ENCODE data around the gene TRIM77. TPM values are rescaled to one million over a fixed set of nuclear protein-coding genes. Genes with fewer than 3 reads are reported as not detected.
"Not testable (repeated sequence)": the region's sequence is repeated elsewhere in the genome, so short reads cannot be mapped to it uniquely, and the experiment has no call there.

Gene TRIM77, protein sequence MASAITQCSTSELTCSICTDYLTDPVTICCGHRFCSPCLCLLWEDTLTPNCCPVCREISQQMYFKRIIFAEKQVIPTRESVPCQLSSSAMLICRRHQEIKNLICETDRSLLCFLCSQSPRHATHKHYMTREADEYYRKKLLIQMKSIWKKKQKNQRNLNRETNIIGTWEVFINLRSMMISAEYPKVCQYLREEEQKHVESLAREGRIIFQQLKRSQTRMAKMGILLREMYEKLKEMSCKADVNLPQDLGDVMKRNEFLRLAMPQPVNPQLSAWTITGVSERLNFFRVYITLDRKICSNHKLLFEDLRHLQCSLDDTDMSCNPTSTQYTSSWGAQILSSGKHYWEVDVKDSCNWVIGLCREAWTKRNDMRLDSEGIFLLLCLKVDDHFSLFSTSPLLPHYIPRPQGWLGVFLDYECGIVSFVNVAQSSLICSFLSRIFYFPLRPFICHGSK
- total RNA-seq (not detected), polyA plus RNA-seq (not detected)
- long read RNA-seq, donor 1, result 0 reads
- long read RNA-seq, donor 2, result 0 reads
- long read RNA-seq, donor 3, result 0 reads

DNA sequence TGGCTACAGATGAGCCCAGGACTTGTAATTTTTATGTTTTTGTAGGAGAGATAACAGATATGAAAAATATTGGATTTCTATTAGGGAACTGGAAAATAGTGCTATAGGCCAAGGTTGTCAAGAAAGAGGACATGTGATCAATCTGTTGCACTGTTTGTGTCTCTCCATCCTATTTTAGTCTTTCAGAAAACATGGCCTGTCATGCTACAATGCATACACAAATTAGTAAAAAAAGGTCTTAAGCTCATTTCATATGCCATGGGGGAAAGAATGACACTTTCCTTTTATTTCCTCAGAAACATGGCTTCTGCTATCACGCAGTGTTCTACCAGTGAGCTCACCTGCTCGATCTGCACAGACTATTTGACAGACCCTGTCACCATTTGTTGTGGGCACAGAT is at the start of gene TRIM77:
TRIM77 (plus strand) TSS at position 301 of the 400 bp plus-strand sequence; CDS start at position 301, 0 bp downstream.
- 86 to 92% (median 91%) methylated on average over 2 of the region's 2 CpGs for WGBS, 3 donors
- intact Hi-C loops (cut with DNase I); H3K27ac ChIP-seq; DNase-seq; H3K4me3 ChIP-seq; H3K27me3 ChIP-seq; H3K36me3 ChIP-seq; H3K4me1 ChIP-seq (ENCODE audit: insufficient read depth); H3K9me3 ChIP-seq: not testable (repeated sequence)

DNA sequence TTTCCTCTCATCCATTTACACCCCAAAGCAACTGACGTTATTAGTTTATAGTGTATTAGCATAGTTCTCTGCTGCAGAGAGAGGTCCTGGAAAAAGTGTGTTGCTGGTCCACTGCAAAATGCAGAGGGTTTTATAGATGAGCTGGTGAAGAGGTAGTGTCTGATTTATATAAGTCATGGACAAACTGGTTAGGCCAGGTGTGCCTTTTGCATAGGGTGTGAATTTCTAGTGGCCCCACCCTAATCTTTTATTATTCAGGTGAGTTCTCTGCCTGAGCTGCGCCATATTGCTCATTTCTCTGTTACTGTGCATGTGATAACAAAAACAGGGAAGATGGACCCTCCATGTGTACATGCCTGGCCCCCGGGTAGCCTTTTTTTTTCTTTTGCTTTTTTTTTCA is 43.1 kb upstream of the TRIM77 start:
- DNase-seq, result no peak
- WGBS, 3 donors, result 85 to 91% (median 89%) methylated on average over 3 of the region's 3 CpGs
- intact Hi-C loops (cut with DNase I), result no loop called here
- Histone ChIP-seq H3K4me1 (ENCODE audit: insufficient read depth) (no peaks in the 10 kb centered on the region), H3K27ac (no peak overlapping the region), H3K27me3 (no peaks in the 10 kb centered on the region), H3K4me3 (no peak overlapping the region), H3K36me3 (no peaks in the 10 kb centered on the region), H3K9me3 (no peaks in the 10 kb centered on the region)
- TF ChIP-seq, protein P1, sequence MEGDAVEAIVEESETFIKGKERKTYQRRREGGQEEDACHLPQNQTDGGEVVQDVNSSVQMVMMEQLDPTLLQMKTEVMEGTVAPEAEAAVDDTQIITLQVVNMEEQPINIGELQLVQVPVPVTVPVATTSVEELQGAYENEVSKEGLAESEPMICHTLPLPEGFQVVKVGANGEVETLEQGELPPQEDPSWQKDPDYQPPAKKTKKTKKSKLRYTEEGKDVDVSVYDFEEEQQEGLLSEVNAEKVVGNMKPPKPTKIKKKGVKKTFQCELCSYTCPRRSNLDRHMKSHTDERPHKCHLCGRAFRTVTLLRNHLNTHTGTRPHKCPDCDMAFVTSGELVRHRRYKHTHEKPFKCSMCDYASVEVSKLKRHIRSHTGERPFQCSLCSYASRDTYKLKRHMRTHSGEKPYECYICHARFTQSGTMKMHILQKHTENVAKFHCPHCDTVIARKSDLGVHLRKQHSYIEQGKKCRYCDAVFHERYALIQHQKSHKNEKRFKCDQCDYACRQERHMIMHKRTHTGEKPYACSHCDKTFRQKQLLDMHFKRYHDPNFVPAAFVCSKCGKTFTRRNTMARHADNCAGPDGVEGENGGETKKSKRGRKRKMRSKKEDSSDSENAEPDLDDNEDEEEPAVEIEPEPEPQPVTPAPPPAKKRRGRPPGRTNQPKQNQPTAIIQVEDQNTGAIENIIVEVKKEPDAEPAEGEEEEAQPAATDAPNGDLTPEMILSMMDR (IDR thresholded peaks at IDR 0.05), result no peak
- TF ChIP-seq POLR2A (IDR thresholded peaks at IDR 0.05), result no peak
- no peak for TF ChIP-seq EP300 (IDR thresholded peaks at IDR 0.05)

DNA sequence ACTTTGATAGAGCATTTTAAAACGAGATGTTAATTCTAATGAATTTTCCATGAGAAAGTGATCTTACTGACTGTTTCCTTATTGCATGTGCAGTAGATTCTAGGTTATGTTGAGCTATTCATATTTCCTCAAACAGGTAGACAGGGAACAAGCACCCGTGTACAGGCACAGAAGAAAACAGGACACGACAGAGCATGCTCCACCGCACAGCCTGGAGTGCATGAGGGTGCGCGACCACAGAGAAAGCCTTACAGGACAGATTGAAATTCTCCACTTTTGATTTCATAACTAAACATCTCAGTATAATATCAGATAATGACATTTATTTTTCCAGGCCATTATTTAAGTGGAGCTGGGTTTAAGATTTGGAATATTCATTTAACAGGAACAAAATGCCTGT is 41.9 kb upstream of the TRIM77 start:
- intact Hi-C loops (cut with DNase I); H3K9me3 ChIP-seq; H3K27ac ChIP-seq; DNase-seq; H3K36me3 ChIP-seq; H3K4me3 ChIP-seq; H3K27me3 ChIP-seq; H3K4me1 ChIP-seq (ENCODE audit: insufficient read depth): not testable (repeated sequence)
- WGBS, 3 donors, result 70 to 79% (median 72%) methylated on average over 6 of the region's 6 CpGs

DNA sequence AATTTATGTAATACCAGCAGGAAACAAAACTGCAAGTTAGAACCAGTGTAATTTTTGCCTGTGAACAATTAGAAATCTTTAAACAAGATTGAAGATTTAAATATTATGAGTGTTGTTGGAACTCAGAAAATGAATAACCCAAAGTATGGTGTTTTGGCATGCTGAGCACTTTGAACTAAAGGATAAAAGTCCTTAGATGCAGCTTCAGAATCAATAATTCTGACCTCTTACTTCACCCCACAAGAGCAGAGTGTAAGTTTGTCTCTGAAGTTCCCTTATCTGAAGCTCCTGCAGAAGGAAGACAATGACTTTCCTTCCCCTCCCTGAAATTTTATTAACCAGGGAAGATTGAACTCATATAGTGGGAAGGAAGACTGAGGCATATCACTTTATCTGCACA is 40.5 kb upstream of the TRIM77 start:
- DNase-seq; H3K4me1 ChIP-seq (ENCODE audit: insufficient read depth); H3K4me3 ChIP-seq; intact Hi-C loops (cut with DNase I); H3K9me3 ChIP-seq; H3K27me3 ChIP-seq; H3K27ac ChIP-seq; H3K36me3 ChIP-seq: not testable (repeated sequence)

DNA sequence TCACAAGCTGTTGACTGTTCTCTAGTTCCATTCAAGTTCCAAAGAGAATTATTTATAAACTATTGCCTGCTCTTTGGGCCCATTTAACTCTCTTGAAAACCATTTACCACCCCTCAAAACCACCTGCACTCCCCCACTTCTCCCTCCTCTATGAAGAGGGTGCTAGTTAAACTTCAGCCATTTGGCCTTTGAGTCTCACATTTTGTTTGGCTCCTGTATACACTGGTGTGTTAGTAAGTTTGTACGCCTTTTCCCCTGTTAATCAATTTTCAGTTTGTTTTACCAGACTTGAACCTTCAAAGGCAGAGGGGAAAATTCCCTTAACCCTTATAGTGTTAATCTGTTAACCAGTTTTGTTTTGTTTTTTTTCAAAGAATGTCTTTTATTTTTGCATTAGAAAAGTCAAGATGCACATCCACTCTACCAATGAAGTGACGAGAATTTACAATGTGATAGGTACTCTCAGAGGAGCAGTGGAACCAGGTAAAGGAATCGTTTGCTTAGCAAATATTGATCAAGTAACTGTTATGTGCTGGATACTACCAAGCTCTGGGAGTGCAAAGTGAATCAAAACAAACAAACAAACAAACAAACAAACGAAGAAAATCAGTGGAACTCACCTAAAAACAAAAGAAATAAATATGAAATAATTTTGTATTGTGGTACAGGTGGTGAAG is 40.0 kb upstream of the TRIM77 start:
- H3K27ac ChIP-seq; H3K4me3 ChIP-seq; H3K4me1 ChIP-seq (ENCODE audit: insufficient read depth); H3K36me3 ChIP-seq; intact Hi-C loops (cut with DNase I); DNase-seq; H3K27me3 ChIP-seq; H3K9me3 ChIP-seq: not testable (repeated sequence)
- WGBS, 3 donors, result 78 to 84% (median 84%) methylated on average over 4 of the region's 4 CpGs

DNA sequence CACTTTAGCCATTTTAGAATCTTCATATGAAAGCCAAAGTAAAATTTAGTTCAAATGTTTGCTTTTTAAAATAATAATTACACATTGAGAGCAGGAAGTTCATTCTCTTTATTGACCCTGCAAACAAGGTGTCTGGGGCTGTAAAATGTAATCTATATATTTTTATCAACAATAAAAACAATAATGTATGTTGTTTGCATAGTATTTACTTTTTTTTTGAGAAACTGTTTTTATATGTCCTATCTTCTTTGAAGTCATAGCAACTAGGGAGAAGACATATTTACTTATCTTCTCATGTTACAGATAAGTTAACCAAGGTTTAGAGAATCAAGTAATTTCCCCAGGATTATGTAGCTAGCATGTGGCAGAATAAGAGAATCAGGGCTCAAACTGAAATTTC is 37.6 kb upstream of the TRIM77 start:
- H3K4me3 ChIP-seq; H3K9me3 ChIP-seq; H3K36me3 ChIP-seq; H3K4me1 ChIP-seq (ENCODE audit: insufficient read depth); H3K27me3 ChIP-seq; H3K27ac ChIP-seq; intact Hi-C loops (cut with DNase I); DNase-seq: not testable (repeated sequence)

DNA sequence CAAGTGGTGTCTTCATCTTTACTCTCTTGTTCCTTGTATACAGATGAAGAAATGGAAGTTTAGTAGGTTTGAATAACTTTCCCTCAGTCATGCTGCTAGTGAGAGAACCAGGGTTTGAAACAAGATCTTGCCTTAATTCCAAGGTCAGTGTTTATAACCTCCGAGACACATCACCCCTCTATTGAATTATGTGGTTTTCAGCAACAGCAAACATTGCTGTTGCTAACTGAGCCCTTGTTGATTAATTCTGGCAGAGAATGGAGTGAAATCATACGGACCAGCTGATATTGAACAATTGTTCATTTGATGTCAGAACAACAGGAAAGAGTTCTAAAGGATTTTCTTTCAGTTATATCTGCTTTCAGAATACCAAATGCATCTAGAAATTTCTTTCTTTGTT is 36.7 kb upstream of the TRIM77 start:
- WGBS, 3 donors, result 23 to 38% (median 33%) methylated on average over 2 of the region's 2 CpGs
- intact Hi-C loops (cut with DNase I), result not testable (repeated sequence)

DNA sequence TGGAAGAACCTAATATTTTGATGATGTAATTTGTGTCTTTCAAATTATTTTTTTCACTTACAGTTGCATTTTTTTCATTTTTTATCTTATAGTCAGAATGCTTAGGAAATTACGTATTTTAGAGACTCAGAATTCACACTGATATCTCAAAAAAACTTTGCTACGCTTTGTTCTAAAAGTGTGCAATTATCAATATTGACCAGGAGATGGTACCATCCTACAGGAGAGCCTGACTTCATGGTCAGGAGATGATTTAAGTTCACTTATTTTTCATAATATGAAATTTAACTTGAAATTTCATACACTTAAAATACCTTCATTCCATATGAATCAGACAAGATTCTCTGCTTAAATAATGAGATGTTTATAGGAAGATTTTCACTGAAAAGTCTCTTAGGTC is 34.7 kb upstream of the TRIM77 start:
- 8 to 17% (median 10%) methylated on average over 2 of the region's 2 CpGs for WGBS, 3 donors
- H3K27ac ChIP-seq; H3K36me3 ChIP-seq; H3K4me1 ChIP-seq (ENCODE audit: insufficient read depth); intact Hi-C loops (cut with DNase I); H3K27me3 ChIP-seq; H3K9me3 ChIP-seq; H3K4me3 ChIP-seq; DNase-seq: not testable (repeated sequence)

More for the DNA sequence above, 36.7 kb upstream of the TRIM77 start:
- not testable (repeated sequence) for H3K36me3 ChIP-seq; H3K4me3 ChIP-seq; H3K27me3 ChIP-seq; H3K4me1 ChIP-seq (ENCODE audit: insufficient read depth); H3K9me3 ChIP-seq; DNase-seq; H3K27ac ChIP-seq

DNA sequence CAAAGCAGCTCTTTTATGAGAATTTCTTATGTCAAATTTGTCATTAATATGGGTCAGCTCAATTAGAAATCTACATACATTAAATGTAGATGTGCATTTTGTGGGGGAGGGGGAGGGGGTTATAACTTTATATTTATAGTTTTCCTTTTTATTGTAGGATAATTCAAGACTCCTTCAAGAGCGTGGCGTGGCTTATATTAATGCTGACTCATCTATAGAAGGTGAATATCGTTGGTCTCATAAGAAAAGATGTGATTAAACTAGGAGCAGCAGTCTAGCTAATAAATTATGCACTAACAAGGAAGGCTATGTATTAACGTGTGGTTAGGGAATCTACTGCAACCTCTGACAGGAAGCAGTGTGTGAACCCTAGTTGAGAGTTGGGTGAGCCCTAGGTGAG is 34.2 kb upstream of the TRIM77 start:
- intact Hi-C loops (cut with DNase I); H3K4me1 ChIP-seq (ENCODE audit: insufficient read depth); H3K27ac ChIP-seq; H3K36me3 ChIP-seq; DNase-seq; H3K9me3 ChIP-seq; H3K4me3 ChIP-seq; H3K27me3 ChIP-seq: not testable (repeated sequence)
- 33 to 41% (median 34%) methylated on average over 4 of the region's 4 CpGs for WGBS, 3 donors

DNA sequence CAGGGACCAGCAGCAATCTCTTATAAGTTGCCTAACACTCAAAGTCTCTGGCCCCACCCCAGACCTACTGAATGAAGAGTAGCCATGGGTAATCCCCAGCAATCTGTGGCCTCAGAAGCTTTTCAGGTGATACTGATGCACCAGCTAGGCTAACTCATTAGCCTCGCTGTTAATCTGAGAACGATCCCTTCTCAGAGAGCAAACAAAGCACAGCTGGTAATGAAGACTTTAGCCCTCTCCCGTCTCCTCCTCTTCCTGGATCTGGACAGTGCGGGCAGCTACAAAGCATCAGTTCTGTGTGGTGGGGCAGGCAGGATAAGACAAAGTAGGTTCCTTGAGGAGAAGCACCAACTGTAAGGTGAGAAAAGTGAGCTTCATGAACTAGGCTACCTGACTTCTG is 3.0 kb upstream of the TRIM77 start:
- 73% methylated on average over 4 of the region's 4 CpGs for WGBS, 3 donors
- DNase-seq; intact Hi-C loops (cut with DNase I); H3K9me3 ChIP-seq; H3K36me3 ChIP-seq; H3K27me3 ChIP-seq; H3K4me1 ChIP-seq (ENCODE audit: insufficient read depth); H3K27ac ChIP-seq; H3K4me3 ChIP-seq: not testable (repeated sequence)
